Neural cell (in vitro differentiated cells): ENCODE results near the gene GHITM. TPM values are rescaled to one million over a fixed set of nuclear protein-coding genes. Genes with fewer than 3 reads are reported as not detected.

Experiments
- H2AFZ ChIP-seq: fragments of 200-600, 300-800 bp; sonication (generic), shearing (Covaris generic); 2 replicates; pipeline ENCODE4 v1.6.0; 2014; ENCODE audit warnings: low read depth, mild to moderate bottlenecking, antibody characterized with exemption, low read length, moderate library complexity
- H3F3A ChIP-seq: fragments of 200-600 bp; shearing (Covaris generic); 2 replicates; pipeline ENCODE4 v1.6.1; 2016; ENCODE audit warnings: mild to moderate bottlenecking, moderate library complexity, mixed read lengths, antibody characterized with exemption, low read length; ENCODE audit not compliant: insufficient read depth, poor library complexity, severe bottlenecking
- H3K27ac ChIP-seq: fragments of 200-600, 300-800 bp; sonication (generic), shearing (Covaris generic); 2 replicates; pipeline ENCODE4 v1.5.1; 2014; ENCODE audit warnings: mild to moderate bottlenecking, low read length, moderate library complexity
- H3K27me3 ChIP-seq: fragments of 300-800, 200-600 bp; sonication (generic), shearing (Covaris generic); 2 replicates; pipeline ENCODE4 v1.6.0; 2014; ENCODE audit warnings: mild to moderate bottlenecking, low read depth, low read length, moderate library complexity; ENCODE audit not compliant: insufficient read depth
- H3K36me3 ChIP-seq: fragments of 300-800, 200-600 bp; sonication (generic), shearing (Covaris generic); 2 replicates; pipeline ENCODE4 v1.5.1; 2014; ENCODE audit warnings: mild to moderate bottlenecking, antibody characterized with exemption, low read length, moderate library complexity; ENCODE audit not compliant: insufficient read depth
- H3K4me2 ChIP-seq: fragments of 300-800, 200-600 bp; sonication (generic), shearing (Covaris generic); 2 replicates; pipeline ENCODE4 v1.6.0; 2014; ENCODE audit warnings: mild to moderate bottlenecking, low read length
- H3K4me3 ChIP-seq: fragments of 300-800, 200-600 bp; sonication (generic), shearing (Covaris generic); 2 replicates; pipeline ENCODE4 v1.5.1; 2014; ENCODE audit warnings: mild to moderate bottlenecking, low read length, moderate library complexity
- H3K79me2 ChIP-seq: fragments of 200-600 bp; shearing (Covaris generic); replicated peaks from 2 replicates; pipeline ENCODE4 v1.6.0; 2014; ENCODE audit warnings: mild to moderate bottlenecking, low read length, moderate library complexity; ENCODE audit not compliant: insufficient read depth
- H3K9ac ChIP-seq: fragments of 300-800, 200-600 bp; sonication (generic), shearing (Covaris generic); 2 replicates; pipeline ENCODE4 v1.6.1; 2016; ENCODE audit warnings: mild to moderate bottlenecking, low read length, mixed read lengths
- H3K9me2 ChIP-seq: fragments of 200-600 bp; shearing (Covaris generic); 2 replicates; pipeline ENCODE4 v1.6.1; 2016; ENCODE audit warnings: mild to moderate bottlenecking, low read length, mixed read lengths; ENCODE audit not compliant: insufficient read depth
- H3K9me3 ChIP-seq: fragments of 200-600, 300-800 bp; sonication (generic), shearing (Covaris generic); 2 replicates; pipeline ENCODE4 v1.6.1; 2016; ENCODE audit warnings: mild to moderate bottlenecking, mixed run types, low read length, moderate library complexity, mixed read lengths
- H4K20me1 ChIP-seq: fragments of 200-600 bp; shearing (Covaris generic); 2 replicates; pipeline ENCODE4 v1.6.1; 2016; ENCODE audit warnings: mild to moderate bottlenecking, mixed run types; ENCODE audit not compliant: insufficient read depth
- CTCF ChIP-seq: fragments of 450-650 bp; IDR thresholded peaks from 2 replicates; pipeline ENCODE4 v1.5.1; 2014; ENCODE audit warnings: antibody characterized with exemption, mild to moderate bottlenecking, moderate library complexity; ENCODE audit not compliant: poor library complexity, severe bottlenecking
- EP300 ChIP-seq: fragments of 450-650 bp; conservative IDR thresholded peaks from 2 replicates; pipeline ENCODE4 v1.6.1; 2014; ENCODE audit warnings: antibody characterized with exemption, mild to moderate bottlenecking, moderate library complexity; ENCODE audit not compliant: poor library complexity, severe bottlenecking
- EZH2 ChIP-seq: fragments of 200-600, 300-800 bp; shearing (Covaris generic), sonication (generic); IDR thresholded peaks from 2 replicates; pipeline ENCODE4 v1.6.1; 2014; ENCODE audit warnings: antibody characterized with exemption, low read length, borderline replicate concordance, mild to moderate bottlenecking; ENCODE audit not compliant: insufficient read depth, poor library complexity, severe bottlenecking
- MXI1 ChIP-seq: fragments of 450-650 bp; conservative IDR thresholded peaks from 2 replicates; pipeline ENCODE4 v1.6.1; 2014; ENCODE audit warnings: antibody characterized with exemption, mild to moderate bottlenecking; ENCODE audit not compliant: poor library complexity, severe bottlenecking
- POLR2AphosphoS5 ChIP-seq: IDR thresholded peaks from 2 replicates; pipeline ENCODE4 v1.6.1; 2012
- RAD21 ChIP-seq: fragments of 450-650 bp; conservative IDR thresholded peaks from 2 replicates; pipeline ENCODE4 v1.6.1; 2014; ENCODE audit warnings: antibody characterized with exemption, mild to moderate bottlenecking, moderate library complexity
- SMC3 ChIP-seq: fragments of 450-650 bp; conservative IDR thresholded peaks from 2 replicates; pipeline ENCODE4 v1.6.1; 2014; ENCODE audit warnings: antibody characterized with exemption, mild to moderate bottlenecking, moderate library complexity; ENCODE audit not compliant: poor library complexity
- TAF1 ChIP-seq: IDR thresholded peaks from 2 replicates; pipeline ENCODE4 v1.6.1; 2012; ENCODE audit warnings: low read depth
- polyA plus RNA-seq: library from polyadenylated mRNA; depleted of rRNA; stranded (reverse); fragments of >200 nt; gene quantifications from 2 replicates; pipeline ENCODE4 v1.2.3, GENCODE V29; 2014
- TF ChIP-seq, protein P1 (sequence below): IDR thresholded peaks from 2 replicates; pipeline ENCODE4 v1.6.1; 2012; ENCODE audit warnings: borderline replicate concordance

Gene GHITM
- polyA plus RNA-seq, 1 donor from 2014 or later = 306 TPM

DNA sequence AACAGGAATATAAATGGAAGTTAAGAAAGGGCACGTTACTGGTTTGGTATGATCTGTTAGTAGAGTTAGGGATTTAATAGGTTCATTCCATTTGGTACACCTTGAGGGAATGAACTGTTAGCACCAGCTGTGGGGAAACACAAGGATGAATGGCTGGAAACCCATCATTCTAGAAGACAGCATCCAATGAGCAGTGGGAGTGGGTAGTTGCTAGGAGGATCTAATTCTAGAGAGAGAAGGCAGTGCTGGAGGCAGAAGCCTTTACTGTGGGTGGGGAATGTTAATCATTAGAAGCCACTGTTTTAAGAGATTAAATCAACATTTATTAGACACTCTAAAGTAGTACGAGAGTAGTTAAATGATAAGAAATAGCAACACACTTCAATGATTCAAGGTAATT is 18.8 kb downstream of the GHITM start:
- no peaks in the 10 kb centered on the region for H3K9me3 ChIP-seq
- H3K9ac ChIP-seq = no peak overlapping the region
- no peak overlapping the region for H3K4me3 ChIP-seq
- no peaks in the 10 kb centered on the region for H4K20me1 ChIP-seq
- H2AFZ ChIP-seq = no peak overlapping the region
- H3F3A ChIP-seq = no peaks in the 10 kb centered on the region
- H3K4me2 ChIP-seq = no peak overlapping the region
- H3K27me3 ChIP-seq = no peaks in the 10 kb centered on the region
- H3K9me2 ChIP-seq = no peaks in the 10 kb centered on the region
- H3K27ac ChIP-seq = no peak overlapping the region
- no peaks in the 10 kb centered on the region for H3K36me3 ChIP-seq
- no peak for TF ChIP-seq TAF1
- no peak for TF ChIP-seq EZH2
- no peak for TF ChIP-seq SMC3
- TF ChIP-seq POLR2AphosphoS5 = no peak
- TF ChIP-seq, protein P1, sequence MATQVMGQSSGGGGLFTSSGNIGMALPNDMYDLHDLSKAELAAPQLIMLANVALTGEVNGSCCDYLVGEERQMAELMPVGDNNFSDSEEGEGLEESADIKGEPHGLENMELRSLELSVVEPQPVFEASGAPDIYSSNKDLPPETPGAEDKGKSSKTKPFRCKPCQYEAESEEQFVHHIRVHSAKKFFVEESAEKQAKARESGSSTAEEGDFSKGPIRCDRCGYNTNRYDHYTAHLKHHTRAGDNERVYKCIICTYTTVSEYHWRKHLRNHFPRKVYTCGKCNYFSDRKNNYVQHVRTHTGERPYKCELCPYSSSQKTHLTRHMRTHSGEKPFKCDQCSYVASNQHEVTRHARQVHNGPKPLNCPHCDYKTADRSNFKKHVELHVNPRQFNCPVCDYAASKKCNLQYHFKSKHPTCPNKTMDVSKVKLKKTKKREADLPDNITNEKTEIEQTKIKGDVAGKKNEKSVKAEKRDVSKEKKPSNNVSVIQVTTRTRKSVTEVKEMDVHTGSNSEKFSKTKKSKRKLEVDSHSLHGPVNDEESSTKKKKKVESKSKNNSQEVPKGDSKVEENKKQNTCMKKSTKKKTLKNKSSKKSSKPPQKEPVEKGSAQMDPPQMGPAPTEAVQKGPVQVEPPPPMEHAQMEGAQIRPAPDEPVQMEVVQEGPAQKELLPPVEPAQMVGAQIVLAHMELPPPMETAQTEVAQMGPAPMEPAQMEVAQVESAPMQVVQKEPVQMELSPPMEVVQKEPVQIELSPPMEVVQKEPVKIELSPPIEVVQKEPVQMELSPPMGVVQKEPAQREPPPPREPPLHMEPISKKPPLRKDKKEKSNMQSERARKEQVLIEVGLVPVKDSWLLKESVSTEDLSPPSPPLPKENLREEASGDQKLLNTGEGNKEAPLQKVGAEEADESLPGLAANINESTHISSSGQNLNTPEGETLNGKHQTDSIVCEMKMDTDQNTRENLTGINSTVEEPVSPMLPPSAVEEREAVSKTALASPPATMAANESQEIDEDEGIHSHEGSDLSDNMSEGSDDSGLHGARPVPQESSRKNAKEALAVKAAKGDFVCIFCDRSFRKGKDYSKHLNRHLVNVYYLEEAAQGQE = no peak
- no peak for TF ChIP-seq CTCF
- TF ChIP-seq MXI1 = no peak
- no peak for TF ChIP-seq EP300
- no peak for TF ChIP-seq RAD21
- H3K79me2 ChIP-seq = no peaks in the 10 kb centered on the region

GRCh38 chr10:84158550-84158949 is 19.2 kb downstream of the GHITM start:
- TF ChIP-seq POLR2AphosphoS5 = no peak
- TF ChIP-seq SMC3 = no peak
- TF ChIP-seq RAD21 = no peak
- TF ChIP-seq EZH2 = no peak
- TF ChIP-seq, protein P1 = no peak
- no peak for TF ChIP-seq MXI1
- TF ChIP-seq CTCF = no peak
- no peak for TF ChIP-seq EP300
- no peak for TF ChIP-seq TAF1
- no peaks in the 10 kb centered on the region for H3K9me3 ChIP-seq
- H2AFZ ChIP-seq = no peak overlapping the region
- no peaks in the 10 kb centered on the region for H3K27me3 ChIP-seq
- no peak overlapping the region for H3K4me2 ChIP-seq
- H3K9me2 ChIP-seq = no peaks in the 10 kb centered on the region
- no peak overlapping the region for H3K27ac ChIP-seq
- H4K20me1 ChIP-seq = no peaks in the 10 kb centered on the region
- H3K4me3 ChIP-seq = no peak overlapping the region
- no peak overlapping the region for H3K9ac ChIP-seq
- no peaks in the 10 kb centered on the region for H3F3A ChIP-seq
- H3K79me2 ChIP-seq = no peaks in the 10 kb centered on the region
- H3K36me3 ChIP-seq = no peaks in the 10 kb centered on the region
